Tongue (tissue), 2 donors: ENCODE data around the gene A1BG. TPM values are rescaled to one million over a fixed set of nuclear protein-coding genes. Genes with fewer than 3 reads are reported as not detected.

Source experiments
- DNase-seq: peaks from one replicate; pipeline ENCODE4 v3.0.0-alpha.2; 2015
- total RNA-seq: library from RNA; depleted of rRNA; stranded (reverse); fragments of >200 nt; gene quantifications from one replicate; pipeline ENCODE4 v1.2.3, GENCODE V29; 2014

Gene A1BG, protein sequence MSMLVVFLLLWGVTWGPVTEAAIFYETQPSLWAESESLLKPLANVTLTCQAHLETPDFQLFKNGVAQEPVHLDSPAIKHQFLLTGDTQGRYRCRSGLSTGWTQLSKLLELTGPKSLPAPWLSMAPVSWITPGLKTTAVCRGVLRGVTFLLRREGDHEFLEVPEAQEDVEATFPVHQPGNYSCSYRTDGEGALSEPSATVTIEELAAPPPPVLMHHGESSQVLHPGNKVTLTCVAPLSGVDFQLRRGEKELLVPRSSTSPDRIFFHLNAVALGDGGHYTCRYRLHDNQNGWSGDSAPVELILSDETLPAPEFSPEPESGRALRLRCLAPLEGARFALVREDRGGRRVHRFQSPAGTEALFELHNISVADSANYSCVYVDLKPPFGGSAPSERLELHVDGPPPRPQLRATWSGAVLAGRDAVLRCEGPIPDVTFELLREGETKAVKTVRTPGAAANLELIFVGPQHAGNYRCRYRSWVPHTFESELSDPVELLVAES
- total RNA-seq, result 5.7 TPM

DNA sequence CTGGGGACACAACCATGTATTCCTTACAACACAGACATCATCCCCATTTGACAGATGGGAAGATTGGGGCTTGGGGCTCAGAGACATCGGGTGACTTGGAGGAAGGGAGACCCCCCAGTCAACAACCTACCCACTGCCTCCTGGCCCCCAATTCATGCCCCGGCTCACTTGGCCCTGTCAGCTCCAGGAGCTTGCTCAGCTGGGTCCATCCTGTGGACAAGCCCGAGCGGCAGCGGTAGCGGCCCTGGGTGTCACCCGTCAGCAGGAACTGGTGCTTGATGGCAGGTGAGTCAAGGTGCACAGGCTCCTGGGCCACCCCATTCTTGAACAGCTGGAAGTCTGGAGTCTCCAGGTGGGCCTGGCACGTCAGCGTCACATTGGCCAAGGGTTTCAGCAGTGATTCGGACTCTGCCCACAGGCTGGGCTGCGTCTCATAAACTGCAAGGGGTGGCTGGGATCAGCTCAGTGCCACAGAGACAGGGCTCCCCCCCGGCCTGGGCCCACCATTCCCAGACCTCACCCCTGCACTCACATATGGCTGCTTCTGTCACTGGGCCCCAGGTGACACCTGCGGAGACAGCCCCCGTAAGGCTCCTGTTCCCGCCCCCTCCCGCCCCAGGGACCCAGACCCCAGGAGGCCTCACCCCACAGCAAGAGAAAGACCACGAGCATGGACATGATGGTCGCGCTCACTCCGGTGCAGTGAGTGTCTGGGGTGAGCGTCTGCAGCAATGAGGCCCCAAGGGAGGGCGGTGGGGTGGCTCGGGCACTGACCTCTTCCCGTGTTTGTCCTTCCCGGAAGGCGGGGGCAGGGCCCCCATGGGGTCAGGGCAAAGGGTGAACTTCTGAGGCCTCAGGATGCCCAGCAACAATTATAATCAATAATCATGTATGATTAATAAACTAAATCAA is at the start of gene A1BG:
TSS of gene A1BG (minus strand) at position 733 of the 912 bp plus-strand sequence. CDS start at position 678, 55 bp downstream.
- no peak for DNase-seq

DNA sequence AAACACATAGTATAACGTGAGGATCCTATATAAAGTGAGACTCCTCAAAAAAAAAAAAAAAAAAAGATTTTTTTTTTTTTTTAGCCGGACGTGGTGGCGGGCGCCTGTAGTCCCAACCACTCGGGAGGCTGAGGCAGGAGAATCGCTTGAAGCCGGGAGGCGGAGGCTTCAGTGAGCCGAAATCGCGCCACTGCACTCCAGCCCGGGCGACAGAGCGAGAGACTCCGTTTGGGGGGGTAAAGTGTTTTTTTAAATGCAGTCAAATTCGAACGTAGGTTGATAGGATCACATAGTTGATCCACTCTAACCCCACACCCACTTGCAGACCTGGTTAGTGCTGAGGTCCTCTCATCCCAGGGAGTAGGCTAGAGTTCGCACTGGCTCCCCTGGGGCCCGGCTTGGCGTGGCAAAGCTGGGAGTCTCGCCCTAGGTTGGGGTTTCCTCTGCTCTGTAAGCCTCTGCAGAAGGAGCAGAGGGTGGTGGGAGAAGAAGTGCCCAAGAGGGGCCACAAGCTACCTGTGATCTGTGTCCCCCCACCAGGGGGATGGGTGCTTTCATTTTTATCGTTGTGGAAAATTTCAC is 48.6 kb upstream of the A1BG start:
- no peak for DNase-seq

DNA sequence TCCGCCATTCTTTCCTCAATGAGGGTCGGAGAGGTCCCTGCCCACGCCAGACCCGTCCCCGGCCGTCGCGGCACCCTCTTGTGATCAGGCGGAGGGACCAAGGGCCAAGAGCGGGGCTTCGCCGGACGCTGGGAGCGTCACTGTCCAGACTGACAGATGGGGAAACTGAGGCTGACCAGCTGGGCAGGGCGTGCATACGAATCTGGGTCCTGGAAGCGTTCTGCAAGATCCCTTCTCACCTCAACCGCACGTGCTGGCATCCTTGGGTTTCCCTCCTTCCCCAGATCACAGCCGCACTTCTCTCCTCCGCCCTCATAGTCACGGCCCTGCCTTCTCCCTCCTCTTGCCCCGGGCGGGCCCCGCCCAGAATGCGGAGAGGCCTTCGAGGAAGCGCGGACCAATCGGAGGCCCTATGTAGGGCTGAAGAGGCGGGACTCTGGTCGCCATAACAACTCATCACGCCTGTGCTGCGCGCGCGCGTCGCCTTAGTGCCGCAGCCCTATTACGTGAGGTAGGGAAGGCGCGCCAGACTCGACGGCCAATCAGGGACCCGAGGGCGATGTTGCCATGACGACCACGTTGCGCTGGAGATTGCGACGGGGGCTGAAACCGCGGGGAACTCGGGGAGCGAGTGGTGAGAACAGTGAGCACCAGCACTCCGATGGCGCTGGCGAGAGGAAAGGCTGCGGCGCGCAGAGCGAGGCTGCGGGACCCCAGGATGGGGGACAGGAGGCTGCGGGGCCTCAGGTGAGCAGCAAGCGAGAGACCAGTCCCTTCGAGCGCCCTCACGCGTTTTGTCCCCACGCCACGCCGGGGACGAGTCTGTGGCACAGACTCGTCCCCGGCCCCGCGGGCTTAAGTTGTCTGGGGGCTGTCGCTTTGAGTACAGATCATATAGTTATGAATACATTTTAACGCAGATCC is 47.9 kb upstream of the A1BG start:
- DNase-seq, result peak; percentile 100

DNA sequence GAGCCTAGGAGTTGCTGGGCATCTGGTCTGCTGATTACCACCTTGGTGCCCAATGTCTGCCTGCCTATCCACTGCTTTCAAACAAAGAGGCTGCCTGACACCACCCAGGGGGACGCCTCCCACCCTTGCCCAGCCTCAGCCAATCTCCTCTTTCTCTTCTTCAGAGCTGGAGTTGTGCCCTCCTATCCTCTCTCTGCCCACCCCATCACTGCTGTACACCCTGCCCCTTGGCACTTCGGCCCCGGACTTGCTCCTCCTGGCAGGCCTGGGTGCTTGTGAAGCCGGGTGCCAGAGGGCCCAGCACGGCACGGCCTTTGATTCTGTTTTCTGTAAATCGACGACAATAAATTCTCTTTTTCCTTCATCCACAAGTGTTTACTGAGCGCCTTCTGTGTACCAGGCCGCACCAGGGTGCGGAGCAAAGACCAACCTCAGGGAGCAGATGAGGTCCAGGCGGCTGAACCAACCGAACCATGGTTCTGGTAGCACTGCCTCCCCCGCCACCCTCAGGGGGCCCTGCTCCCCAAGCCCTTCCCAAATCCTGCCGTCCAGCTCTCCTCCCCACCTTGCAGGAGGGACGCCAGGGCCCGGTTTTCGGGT is 47.1 kb upstream of the A1BG start:
- no peak for DNase-seq

DNA sequence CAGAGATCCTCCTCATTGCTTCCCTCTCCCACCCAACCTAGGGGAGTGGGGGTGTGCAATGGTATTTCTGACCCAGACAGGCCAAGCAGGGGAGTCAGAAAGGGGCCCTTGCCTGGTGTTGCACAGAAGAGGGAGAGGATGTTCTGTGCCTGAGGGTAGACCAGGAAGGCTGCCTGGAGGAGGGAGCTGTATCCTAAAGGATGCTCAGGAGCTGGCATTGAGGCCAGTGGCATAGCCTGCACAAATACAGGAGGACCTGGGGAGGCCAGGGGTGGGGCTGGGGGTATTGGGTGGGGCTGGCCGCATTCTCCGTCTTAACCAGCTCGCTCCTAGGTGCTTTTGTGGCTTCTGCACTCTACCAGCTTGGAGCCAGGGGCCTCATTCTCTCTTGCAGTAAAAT is 46.6 kb upstream of the A1BG start:
- no peak for DNase-seq

DNA sequence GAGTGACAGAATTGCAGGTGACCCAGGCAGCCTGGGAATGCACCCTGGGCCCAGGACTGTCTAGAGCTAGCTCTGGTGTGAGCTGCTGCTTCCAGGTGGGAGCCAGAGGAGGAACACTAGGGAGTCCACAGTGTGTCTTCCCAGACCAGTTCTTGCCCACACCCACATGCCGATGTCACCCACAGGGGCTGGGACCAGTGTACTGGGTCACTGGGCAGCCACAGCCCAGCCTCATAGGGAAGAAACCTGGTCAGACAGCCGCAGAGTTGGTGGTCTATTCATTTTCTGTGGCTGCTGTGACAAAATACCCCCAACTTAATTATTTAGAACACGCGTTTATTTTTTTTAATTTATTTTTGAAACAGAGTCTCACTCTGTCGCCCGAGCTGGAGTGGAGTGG is 45.3 kb upstream of the A1BG start:
- no peak for DNase-seq

DNA sequence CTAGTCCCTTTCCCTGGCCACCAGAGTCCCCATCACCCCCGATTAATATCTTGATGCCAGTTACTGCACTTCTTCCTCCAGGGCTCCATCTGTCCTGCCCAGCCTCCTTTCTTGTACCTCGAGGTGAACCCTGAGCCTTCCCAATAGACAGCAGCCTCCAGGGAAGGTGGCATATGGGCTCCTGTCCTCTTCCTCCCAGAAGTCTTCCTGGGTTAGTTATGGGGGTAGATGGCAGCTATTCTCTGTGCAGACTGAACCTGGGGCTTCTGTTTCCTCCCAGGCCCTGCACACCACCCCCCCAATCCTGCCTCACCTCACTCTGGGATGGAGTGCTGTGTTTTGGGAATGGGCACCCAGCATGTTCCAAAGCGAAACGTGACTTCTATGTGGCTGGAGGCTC is 44.8 kb upstream of the A1BG start:
- DNase-seq, result no peak

DNA sequence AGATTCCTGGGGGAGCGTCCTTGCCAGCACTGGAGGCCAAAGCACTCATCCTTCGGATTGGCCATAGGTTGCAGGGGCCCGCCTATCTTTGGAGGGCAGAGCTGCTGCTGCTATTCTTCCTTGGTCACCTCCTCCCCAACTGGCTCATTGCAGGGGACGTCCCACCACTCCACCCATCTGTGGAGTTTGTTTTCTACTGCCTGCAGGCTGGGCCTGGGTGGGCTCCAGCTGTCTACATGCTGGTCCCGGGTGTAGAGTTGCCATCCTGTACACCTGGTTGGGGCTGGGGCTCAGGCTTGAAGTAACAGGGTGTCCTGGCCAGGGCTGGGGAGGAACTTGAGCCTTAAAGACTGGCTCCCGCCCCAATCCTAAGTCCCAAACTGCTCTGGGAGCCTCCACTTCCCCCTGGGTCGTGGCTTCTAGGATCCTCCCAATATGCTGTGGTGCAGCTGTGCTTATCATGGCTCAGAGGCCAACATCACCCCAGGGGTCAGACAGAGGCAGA is 44.3 kb upstream of the A1BG start:
- DNase-seq, result no peak

DNA sequence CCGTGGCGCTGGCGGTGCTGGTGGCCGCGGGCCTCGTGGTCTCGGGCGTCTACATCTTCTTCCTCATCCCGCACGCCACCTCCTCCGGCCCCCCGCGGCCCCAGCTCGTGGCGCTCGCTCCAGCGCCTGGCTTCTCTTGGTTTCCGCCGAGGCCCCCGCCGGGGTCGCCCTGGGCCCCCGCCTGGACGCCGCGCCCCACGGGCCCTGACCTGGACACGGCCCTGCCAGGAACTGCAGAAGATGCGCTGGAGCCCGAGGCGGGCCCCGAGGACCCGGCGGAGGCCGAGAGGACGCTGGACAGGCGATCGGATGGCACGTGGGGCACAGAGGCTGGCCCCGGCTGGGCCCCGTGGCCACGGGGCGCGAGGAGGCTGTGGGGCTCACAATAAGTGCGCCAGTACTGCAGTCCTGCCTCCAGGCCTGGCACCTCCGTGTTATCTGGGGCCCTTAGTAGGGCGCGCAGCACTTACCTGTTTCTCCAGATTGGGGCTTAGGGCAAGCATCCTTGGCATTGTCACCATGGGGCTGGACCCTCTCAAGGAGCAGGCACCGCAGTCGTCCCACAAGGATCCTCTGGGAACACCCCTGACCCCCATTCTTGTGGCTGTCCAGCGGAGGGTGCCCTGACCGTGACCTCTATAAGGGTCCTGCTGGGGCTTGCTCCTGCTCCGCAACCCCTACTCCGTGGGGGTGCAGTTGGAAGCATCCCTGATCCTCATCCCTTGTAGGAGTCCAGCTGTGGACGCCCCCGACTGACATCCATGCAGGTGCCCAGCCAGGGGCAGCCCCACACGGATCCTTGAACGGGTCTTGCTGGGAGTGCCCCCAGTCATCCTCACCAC is 43.6 kb upstream of the A1BG start:
- no peak for DNase-seq

DNA sequence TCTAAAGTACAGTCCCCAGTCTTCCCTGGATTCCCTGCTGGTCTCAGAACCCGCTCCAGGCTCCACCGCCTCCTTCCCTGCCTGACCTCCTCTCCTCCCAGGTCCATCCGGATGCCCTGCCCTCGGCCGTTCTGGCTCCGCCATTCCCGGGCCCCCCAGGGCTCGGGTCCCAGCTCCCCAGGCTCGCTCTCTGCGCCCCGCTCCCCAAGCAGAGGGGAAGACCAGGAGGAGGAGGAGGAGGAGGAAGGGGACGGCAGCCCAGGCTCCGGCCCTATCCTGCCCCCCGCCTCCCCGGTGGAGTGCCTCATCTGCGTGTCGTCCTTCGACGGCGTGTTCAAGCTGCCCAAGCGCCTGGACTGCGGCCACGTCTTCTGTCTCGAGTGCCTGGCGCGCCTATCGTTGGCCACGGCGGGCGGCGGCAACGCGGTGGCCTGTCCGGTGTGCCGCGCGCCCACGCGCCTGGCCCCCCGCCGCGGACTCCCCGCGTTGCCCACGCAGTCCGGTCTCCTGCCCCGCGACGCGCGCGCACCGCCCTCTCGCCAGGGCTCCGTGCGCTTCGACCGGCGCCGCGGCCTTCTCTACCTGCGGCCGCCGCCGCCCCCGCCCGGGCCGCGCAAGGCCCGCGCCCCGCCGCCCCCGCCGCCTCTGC is 42.8 kb upstream of the A1BG start:
- no peak for DNase-seq

DNA sequence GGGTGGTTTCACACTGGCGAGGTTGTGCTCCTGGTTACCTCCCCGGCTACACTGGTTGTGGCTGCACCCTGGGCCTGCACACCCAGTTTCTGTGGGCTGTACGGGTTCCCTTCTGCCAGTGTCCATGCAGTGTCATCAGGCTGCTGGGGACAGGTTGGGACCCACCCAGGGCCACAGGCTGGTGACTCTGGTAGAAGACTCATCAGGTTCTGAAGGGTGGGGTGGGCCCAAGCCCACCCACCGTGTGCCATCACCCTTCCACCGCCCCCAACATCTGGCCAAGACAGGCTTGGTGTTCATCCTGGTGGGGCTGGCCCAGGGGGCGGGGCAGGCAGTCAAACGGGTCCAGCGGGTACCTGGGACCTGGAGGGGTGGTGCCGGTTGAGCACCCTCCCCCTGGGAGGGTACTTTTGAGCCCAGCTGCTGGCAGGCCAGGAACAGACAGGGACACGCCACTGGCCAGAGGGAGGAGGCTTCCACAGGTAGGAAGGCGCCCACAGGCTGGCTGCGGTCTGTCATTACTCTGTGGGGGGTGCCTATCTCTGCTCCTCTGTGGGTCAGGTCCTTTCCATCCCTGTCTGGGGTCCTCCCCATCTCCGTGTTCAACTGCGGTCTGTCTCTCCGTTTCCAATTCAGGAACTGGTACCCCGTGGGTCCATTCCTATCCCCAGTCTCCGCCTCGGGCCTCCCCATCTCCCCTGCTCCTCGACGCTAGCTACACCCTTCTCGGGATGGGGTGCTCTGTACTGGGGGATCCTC is 42.1 kb upstream of the A1BG start, which contains the start of gene RNF225:
TSS of gene RNF225 (plus strand) at position 437 of the 759 bp plus-strand sequence. CDS start 434 bp downstream, outside the sequence.
- no peak for DNase-seq

DNA sequence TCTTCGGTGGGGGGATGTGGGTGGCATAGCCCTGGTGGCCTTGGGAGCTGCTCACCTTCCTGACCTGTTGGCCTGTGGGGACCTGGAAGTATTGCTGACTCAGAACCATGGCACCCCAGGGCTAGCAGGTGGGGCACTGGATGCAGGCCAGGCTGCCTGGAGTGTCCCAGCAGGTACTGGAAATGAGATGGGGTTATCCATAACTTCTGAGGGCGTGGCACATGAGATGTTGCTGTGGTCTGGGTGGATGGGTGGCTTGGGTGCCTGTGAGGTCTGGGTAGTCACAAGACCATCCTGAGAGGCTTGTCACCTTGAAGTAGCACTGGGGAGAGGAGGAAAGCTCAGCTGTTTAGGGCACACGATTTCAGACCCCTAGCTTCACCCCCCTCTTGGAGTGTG is 41.5 kb upstream of the A1BG start:
- DNase-seq, result no peak

DNA sequence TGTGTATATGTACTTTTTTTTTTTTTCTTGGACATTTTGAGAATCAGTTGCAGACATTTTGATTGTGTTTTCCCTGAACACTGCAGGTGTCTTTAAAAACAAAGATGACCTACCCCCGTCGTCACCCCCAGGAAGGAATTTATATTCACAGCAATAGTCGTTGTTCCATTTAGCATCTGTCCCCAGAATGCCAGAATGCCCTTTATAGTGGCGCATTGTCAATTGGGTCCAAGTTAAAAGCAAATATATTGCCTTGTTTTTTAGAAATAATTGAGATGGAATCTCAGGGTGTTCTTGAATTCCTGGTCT is 40.4 kb upstream of the A1BG start:
- no peak for DNase-seq

DNA sequence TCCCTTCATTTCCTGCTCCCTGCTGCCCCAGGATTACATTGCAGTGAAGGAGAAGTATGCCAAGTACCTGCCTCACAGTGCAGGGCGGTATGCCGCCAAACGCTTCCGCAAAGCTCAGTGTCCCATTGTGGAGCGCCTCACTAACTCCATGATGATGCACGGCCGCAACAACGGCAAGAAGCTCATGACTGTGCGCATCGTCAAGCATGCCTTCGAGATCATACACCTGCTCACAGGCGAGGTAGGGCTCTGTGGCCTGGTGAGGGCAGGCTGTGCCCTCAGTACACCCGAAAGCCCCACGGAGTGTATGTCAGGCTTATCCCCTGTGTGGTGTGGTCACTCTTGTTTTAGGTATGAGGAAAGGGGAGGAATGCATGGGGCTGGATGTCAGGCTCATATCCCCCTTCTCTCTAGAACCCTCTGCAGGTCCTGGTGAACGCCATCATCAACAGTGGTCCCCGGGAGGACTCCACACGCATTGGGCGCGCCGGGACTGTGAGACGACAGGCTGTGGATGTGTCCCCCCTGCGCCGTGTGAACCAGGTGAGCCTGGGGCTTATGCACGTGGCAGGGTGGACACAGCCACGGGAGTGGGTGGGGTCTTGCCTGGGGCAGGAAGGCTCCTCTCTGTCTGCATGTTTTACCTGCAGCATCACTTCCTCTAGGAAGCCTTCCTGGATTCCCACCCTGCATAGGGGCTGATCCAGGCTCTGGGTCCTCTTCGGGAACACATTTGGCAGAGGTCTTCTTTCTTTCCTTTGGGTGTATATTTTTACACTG is 39.8 kb upstream of the A1BG start:
- DNase-seq, result no peak

DNA sequence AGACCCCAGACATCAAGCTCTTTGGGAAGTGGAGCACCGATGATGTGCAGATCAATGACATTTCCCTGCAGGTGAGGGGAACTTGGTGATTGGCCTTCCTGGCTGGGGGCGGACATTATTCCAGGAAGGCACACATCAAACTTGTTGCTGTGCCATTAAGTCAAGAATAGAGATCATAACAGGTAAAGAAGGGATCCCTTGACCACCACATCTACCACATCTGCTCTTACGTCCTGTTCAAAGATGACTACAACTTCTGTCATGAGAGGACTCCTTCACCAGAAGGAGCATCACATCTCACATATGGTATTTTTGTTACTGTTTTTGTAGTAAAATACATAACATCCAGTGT is 34.9 kb upstream of the A1BG start:
- DNase-seq, result no peak

DNA sequence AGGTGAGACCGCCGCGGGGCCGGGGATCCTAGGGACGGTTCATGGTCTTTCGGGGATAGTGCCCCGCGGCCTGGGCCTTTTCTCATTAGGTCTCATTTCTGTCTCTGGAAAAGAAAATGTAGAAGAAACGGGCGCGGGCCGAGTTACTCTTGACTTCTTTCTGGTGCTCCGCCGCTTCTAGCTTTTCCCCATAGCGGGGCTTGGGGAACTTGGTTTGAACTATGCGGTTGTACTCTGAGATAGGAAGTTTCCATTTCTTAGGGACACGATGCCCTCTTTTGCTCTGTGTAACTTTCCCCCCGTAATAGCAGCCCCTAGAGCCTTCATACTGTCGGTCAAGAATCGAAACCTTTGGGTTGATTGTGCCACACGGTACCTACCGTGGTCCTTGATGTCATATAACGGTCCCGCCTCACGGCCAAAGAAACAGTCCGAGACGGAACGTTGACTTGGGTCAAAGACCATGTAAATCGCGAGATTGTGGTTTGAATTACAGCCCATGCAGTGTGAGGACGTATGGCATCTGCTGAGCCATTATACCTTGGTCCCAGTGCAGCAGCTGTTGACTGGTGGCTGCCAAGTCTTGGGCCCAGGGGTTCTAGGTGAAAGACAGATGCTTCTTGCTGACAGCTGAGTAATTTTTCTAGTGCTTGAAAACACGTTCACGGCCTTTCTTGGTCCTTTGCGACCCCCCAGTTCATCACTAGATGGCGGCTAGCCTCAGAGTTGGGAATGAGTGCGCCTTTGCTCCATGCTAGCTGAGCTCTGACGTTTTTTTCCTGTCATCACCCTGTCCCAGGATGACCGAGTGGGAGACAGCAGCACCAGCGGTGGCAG is 34.3 kb upstream of the A1BG start:
- no peak for DNase-seq
